Stimulated activated CD8-positive, alpha-beta memory T cell treated with anti-CD3 and anti-CD28 coated beads, Interleukin-15, amount 100 ng/mL, for 4 hours (primary cell): Measurements from ENCODE around the gene ZNF3.

ENCODE experiments used
- DNase-seq, 2 donors: peaks; one replicate each; pipeline ENCODE4 v3.0.0-alpha.2; 2020; ENCODE audit warnings: low read depth in 2 of 2

The ZNF3 gene

GRCh38 chr7:100088621-100089457 lies 7.3 kb upstream of the ZNF3 start, which contains the start of gene COPS6:
Gene COPS6, plus strand, starts transcription at chr7:100088969. Its CDS starts 22 bp downstream, at chr7:100088991.
- peak; percentile 64 to 65 for DNase-seq

DNA sequence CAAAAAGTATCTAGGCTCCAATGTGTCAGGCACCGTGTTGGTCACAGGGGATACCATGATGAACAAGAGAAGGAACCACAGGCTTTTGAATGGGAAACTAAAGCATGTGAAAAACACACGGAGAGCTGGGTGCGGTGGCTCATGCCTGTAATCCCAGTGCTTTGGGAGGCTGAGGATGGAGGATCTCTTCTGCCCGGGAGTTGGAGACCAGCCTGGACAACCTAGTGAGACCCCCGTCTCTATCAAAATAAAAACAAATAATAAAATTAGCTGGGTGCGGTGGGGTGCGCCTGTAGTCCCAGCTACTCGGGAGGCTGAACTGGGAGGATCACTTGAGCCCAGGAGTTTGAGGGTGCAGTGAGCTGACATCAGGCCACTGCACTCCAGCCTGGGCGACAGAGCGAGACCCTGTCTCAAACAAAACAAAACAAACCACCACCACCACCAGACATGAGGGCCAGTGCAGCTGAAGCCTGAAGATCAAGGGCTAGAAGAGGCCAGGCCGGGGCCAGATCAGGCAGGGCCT lies 6.6 kb upstream of the ZNF3 start:
- no peak for DNase-seq

- DNase-seq: no peak
Observed at GRCh38 chr7:100087055-100087750, 5.7 kb upstream of the ZNF3 start.

GRCh38 chr7:100085515-100085914 lies 4.0 kb upstream of the ZNF3 start:
- no peak for DNase-seq

- DNase-seq: no peak
Observed at GRCh38 chr7:100082978-100083377, 1.5 kb upstream of the ZNF3 start.

- no peak for DNase-seq
Observed at GRCh38 chr7:100080907-100081534, 502 bp downstream of the ZNF3 start.

DNA sequence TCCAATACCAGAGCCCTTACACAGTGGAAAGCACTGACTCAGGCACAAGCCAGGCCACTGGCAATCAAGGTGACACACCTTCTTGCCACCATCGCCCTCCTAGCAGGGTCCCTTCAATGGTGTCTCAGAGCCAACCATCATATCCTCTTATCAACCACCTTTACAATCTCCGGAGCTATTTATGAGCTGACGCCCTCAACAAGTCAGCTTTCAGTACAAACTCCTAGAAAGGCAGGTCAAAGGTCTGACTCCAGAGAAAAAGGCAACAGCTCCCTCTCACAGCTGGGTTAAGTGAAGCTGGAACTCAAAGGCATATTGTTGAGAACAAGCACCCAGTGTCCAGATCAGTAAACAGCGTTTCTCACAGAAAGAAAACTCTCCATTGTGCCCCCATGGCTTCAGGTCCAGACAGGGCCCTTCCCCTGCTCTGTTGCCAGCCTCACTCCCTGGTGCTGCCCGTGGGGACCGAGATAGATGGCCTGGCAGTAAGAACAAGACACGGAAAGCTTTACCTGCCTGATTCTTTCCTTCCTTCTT lies 2.4 kb downstream of the ZNF3 start:
- DNase-seq: no peak

DNA sequence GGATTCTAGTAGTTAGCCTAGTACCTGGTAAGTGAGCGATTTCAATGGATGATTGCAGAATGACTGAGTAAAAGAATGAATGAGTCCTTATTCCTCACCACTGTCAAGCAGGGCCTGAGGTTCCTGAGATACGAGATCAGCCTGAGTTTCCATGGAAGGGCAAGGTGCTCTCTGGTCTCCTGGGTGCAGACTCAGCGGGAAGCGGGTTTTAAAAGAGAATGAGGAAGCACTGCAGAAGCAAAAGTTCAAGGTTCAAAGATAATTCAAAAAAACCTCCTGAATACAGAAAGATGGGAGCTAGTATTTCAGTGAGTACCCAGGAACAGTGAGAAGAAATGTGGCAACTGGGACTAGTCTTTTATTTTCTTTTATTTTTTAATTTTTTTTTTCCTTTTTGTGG lies 4.3 kb downstream of the ZNF3 start:
- DNase-seq: no peak

- no peak for DNase-seq
Observed at GRCh38 chr7:100075418-100075817, 6.1 kb downstream of the ZNF3 start.

DNA sequence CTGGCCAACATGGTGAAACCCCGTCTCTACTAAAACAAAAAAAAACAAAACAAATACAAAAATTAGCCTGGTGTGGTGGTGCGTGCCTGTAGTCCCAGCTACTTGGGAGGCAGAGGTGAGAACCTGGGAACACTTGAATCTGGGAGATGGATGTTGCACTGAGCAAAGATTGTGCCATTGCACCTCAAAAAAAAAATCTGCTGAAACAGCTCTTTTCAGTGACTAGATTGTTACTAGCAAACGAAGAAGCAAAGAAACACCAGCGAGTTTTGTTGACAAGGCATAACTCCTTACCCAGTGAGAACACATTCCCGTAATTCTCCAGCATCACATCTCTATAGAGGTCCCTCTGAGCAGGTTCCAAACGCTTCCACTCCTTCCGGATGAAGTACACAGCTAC lies 6.7 kb downstream of the ZNF3 start:
- no peak for DNase-seq

- DNase-seq: no peak
Observed at GRCh38 chr7:100072462-100072861, 9.1 kb downstream of the ZNF3 start.

- no peak for DNase-seq
Observed at GRCh38 chr7:100071018-100071723, 10.4 kb downstream of the ZNF3 start.

DNA sequence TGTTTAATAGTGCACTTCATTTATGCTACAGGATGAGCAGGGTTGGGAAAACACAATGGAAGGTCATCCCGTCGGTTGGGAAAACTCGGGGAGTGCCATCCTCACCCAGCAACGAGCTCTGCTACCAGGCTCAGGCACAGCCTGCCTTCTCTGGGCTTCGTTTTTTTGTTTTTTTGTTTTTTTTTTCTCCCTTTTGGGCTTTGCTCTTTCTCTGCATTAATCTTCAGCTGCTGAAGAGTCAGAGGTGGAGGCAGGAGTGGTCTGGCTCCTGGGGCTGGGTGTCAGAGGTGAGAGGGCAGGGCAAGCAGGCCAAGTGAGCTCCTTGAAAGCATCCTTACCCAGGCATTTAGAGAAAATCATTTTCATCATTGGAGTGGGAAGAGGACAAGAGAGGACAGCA lies 11.5 kb downstream of the ZNF3 start:
- DNase-seq: no peak

DNA sequence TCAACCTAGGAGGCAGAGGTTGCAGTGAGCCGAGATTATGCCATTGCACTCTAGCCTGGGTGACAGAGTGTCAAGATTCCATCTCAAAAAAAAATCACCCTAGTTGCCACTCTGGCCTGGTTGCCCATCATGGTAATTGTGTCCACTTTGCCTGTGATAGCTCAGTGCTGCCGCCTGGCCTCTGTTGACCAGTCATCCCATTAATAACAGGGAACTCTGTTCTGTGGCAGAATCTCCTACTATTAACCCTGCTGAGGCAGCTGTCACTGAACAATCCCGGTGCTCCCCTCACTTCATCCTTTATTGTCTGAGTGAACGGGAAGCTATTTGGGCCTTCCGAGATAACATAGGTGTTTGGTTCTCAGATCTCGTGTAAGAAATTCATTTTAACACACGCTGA lies 14.6 kb downstream of the ZNF3 start:
- DNase-seq: no peak

DNA sequence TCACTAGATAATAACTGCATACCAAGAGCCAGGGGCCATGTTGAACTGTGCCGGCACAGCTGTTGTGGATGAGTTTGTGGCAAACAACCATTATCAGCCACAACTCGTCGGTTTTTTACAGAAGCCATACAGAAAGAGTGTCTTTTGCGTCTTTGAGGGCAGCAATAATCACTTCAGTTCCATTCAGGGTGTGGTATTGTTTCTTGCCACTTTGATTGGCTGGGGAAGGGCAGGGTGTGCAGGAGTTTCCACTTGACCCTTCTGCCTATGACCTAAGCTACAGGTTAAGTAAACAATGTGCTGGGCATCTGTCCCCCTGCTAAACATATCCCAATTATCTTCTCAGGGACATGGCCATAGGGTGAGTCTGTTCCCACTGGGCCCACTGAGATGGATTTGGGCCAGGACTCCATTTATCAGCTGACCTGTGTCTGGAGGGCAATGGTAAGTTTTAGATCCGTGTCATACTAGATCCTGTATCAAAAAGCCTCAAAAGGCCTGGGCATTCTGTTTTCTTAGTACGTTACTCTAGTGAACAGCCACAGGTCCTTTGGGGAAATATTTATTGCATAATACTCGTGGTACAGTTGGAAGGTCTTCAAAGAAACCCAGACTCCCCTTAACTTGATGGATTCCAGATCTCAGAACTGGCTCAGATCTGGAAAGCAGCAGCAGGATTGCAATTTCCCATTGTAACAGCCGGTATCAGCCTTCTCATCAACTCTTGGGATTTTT lies 15.9 kb downstream of the ZNF3 start:
- no peak for DNase-seq

DNA sequence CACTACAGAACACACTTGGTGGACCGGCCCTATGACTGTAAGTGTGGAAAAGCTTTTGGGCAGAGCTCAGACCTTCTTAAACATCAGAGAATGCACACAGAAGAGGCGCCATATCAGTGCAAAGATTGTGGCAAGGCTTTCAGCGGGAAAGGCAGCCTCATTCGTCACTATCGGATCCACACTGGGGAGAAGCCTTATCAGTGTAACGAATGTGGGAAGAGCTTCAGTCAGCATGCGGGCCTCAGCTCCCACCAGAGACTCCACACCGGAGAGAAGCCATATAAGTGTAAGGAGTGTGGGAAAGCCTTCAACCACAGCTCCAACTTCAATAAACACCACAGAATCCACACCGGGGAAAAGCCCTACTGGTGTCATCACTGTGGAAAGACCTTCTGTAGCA lies 17.4 kb downstream of the ZNF3 start:
- no peak for DNase-seq

- DNase-seq: no peak
Observed at GRCh38 chr7:100063376-100063775, 18.1 kb downstream of the ZNF3 start.

GRCh38 chr7:100061518-100062193 lies 19.9 kb downstream of the ZNF3 start:
- no peak for DNase-seq

DNA sequence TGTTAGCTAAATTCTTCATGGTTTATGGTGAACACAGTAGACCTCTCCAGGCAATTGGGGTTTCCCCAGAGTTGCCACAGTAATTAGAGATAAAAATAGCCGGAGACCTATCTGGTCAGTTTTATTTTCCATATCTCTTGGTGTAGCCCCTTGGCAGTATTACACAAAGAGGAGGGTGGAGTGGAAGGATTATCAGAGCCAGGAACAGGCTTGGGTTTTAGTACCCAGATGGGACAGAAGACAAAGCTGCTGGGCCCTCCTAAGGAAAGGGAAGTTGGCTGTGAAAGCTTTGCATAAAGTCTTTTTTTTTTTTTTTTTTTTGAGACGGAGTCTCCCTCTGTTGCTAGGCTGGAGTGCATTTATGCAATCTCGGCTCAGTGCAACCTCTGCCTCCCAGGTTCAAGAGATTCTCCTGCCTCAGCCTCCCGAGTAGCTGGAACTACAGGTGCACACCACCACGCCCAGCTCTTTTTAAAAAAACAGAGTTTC lies 22.2 kb downstream of the ZNF3 start:
- DNase-seq: no peak

GRCh38 chr7:100057006-100057405 lies 24.5 kb downstream of the ZNF3 start:
- no peak for DNase-seq
